ENCODE measurements around the gene ANGPT4.

- TF ChIP-seq CTCF (IDR thresholded peaks at IDR 0.05; ENCODE audit: borderline replicate concordance, extremely low read depth, low read length, poor library complexity, severe bottlenecking), result no peak
- no peak for TF ChIP-seq EZH2 (IDR thresholded peaks at IDR 0.05; ENCODE audit: borderline replicate concordance, low read depth, low read length, severe bottlenecking)
These were observed 87.1 kb downstream of the ANGPT4 start for GRCh38 chr20:828987-829386.
